K562 (cell line): ENCODE results near the gene CCDC54. TPM values are rescaled to one million over a fixed set of nuclear protein-coding genes. Genes with fewer than 3 reads are reported as not detected.

ENCODE experiments used
- ATAC-seq: fragments of 200-7000 bp; cut with Tn5 transposase; 3 replicates; pipeline ENCODE4 v1.9.1; 2020; ENCODE audit warnings: moderate library complexity
- BruUV-seq: library from RNA; stranded (reverse); fragments of 400-500 nt; replicated peaks from 2 replicates; lab custom pipeline; 2021; lab: Mats Ljungman, UMichigan
- CTCF ChIA-PET: fragments of 300-600 bp; formaldehyde crosslinking; extraction: SDS; loops from one replicate; lab custom pipeline; 2021; ENCODE audit warnings: low intra/inter-chr PET ratio; lab: Yijun Ruan, JAX
- POLR2A ChIA-PET: fragments of 300-600, 350-650 bp; sonication (Branson Sonifier 250); formaldehyde crosslinking; extraction: SDS; loops from one replicate; lab custom pipeline; 2021; ENCODE audit warnings: antibody characterized with exemption, inconsistent platforms; lab: Yijun Ruan, JAX
- DNase-seq, 4 experiments: peaks; one replicate each; pipeline versions ENCODE4 v3.0.0 to v3.0.0-alpha.2; 2011 to 2018; ENCODE audit warnings: low spot score in 3 of 4, mixed read lengths in 3 of 4; ENCODE audit errors: extremely low read depth in 1 of 4
- FAIRE-seq: peaks from 2 replicates; lab custom pipeline; 2011; peaks lifted over from hg19 to GRCh38; lab: Jason Lieb, UNC
- H2AFZ ChIP-seq: 2 replicates; pipeline ENCODE4 v1.6.0; 2011; ENCODE audit warnings: low read depth, low read length, control low read depth, inconsistent platforms
- H3K27ac ChIP-seq: fragments of 200-600 bp; 3 replicates; pipeline ENCODE4 v1.8.0; 2011; ENCODE audit warnings: low read depth, mild to moderate bottlenecking, control low read depth, inconsistent platforms, low read length, moderate library complexity, mixed read lengths; ENCODE audit errors: extremely low read depth
- H3K27me3 ChIP-seq, 2 experiments: fragments of 300-600 bp in 1 of 2; 2 replicates in 1 of 2; 3 replicates in 1 of 2; pipeline versions ENCODE4 v1.6.0 to v1.8.0; 2011; ENCODE audit warnings: inconsistent platforms in 2 of 2, low read length in 2 of 2, mild to moderate bottlenecking in 1 of 2, mixed read lengths in 1 of 2, moderate library complexity in 1 of 2; ENCODE audit not compliant: control insufficient read depth in 2 of 2, insufficient read depth in 2 of 2
- H3K36me3 ChIP-seq: fragments of 300-600 bp; 3 replicates; pipeline ENCODE4 v1.8.0; 2011; ENCODE audit warnings: mild to moderate bottlenecking, low read length, inconsistent platforms; ENCODE audit not compliant: control insufficient read depth, insufficient read depth
- H3K4me1 ChIP-seq, 2 experiments: fragments of 200-600 bp in 1 of 2; replicated peaks in 1 of 2; 2 replicates in 1 of 2; 3 replicates in 1 of 2; pipeline versions ENCODE4 v1.5.1 to v1.8.0; 2011; ENCODE audit warnings: inconsistent platforms in 2 of 2, low read length in 2 of 2, mild to moderate bottlenecking in 1 of 2, mixed read lengths in 1 of 2, moderate library complexity in 1 of 2; ENCODE audit not compliant: control insufficient read depth in 2 of 2, insufficient read depth in 2 of 2
- H3K4me2 ChIP-seq: 2 replicates; pipeline ENCODE4 v1.6.1; 2011; ENCODE audit warnings: low read length, control low read depth, inconsistent platforms, mixed read lengths; ENCODE audit not compliant: insufficient read depth
- H3K4me3 ChIP-seq: fragments of 200-600 bp; sonication (generic), shearing (Covaris generic); 2 replicates; pipeline ENCODE4 v1.5.1; 2016; ENCODE audit warnings: control low read depth, inconsistent platforms
- H3K79me2 ChIP-seq: fragments of 200-600 bp; 3 replicates; pipeline ENCODE4 v1.8.0; 2011; ENCODE audit warnings: low read length, inconsistent platforms; ENCODE audit not compliant: control insufficient read depth, insufficient read depth
- H3K9ac ChIP-seq, 2 experiments: 2 replicates each; pipeline versions ENCODE4 v1.6.0 to v1.6.1; 2011; ENCODE audit warnings: low read depth in 2 of 2, low read length in 2 of 2, control low read depth in 1 of 2, inconsistent platforms in 1 of 2, mild to moderate bottlenecking in 1 of 2, mixed read lengths in 1 of 2; ENCODE audit not compliant: insufficient read depth in 1 of 2
- H3K9me1 ChIP-seq: one replicate; pipeline ENCODE4 v1.6.0; 2011; ENCODE audit warnings: inconsistent platforms, mild to moderate bottlenecking, low read length, moderate library complexity; ENCODE audit not compliant: control insufficient read depth, insufficient read depth
- H3K9me3 ChIP-seq: replicated peaks from 2 replicates; pipeline ENCODE4 v1.5.1; 2011; ENCODE audit warnings: low read depth, low read length, inconsistent platforms; ENCODE audit not compliant: control insufficient read depth, insufficient read depth
- H4K20me1 ChIP-seq: replicated peaks from 2 replicates; pipeline ENCODE4 v1.6.1; 2011; ENCODE audit warnings: low read length, inconsistent platforms, mixed read lengths; ENCODE audit not compliant: control insufficient read depth, insufficient read depth
- CBX8 ChIP-seq: fragments of 200-600 bp; sonication (generic); IDR thresholded peaks from 2 replicates; pipeline ENCODE4 v1.6.1; 2012; ENCODE audit warnings: borderline replicate concordance, mixed run types, low read depth, mild to moderate bottlenecking, moderate library complexity, mixed read lengths, low read length, control low read depth, inconsistent platforms; ENCODE audit not compliant: poor library complexity, severe bottlenecking; ENCODE audit errors: extremely low read depth
- E2F3 ChIP-seq: fragments of 250-450 bp; sonication (Bioruptor Pico); IDR thresholded peaks from 2 replicates; pipeline ENCODE4 v1.4.0; 2020; ENCODE audit warnings: mild to moderate bottlenecking
- KLF1 ChIP-seq: fragments of 450-650 bp; IDR thresholded peaks from 2 replicates; pipeline ENCODE4 v1.6.1; 2016; ENCODE audit warnings: missing genetic modification characterization, missing compliant biosample characterization
- POLR2A ChIP-seq: fragments of 450-650 bp; conservative IDR thresholded peaks from 2 replicates; pipeline ENCODE4 v1.6.1; 2016
- PTBP1 ChIP-seq: fragments of 200-400 bp; formaldehyde crosslinking; IDR thresholded peaks from 2 replicates; pipeline ENCODE4 v1.6.1; 2017; ENCODE audit warnings: low read depth, low read length
- RFX7 ChIP-seq: fragments of 250-450 bp; sonication (Bioruptor Pico); IDR thresholded peaks from 2 replicates; pipeline ENCODE4 v1.5.1; 2021; ENCODE audit warnings: mild to moderate bottlenecking
- TEAD1 ChIP-seq, 2 experiments: fragments of 450-650 bp in 1 of 2; sonication (generic) in 1 of 2; formaldehyde crosslinking; IDR thresholded peaks; 2 replicates each; pipeline versions ENCODE4 v1.4.0 to v1.8.0; 2020 to 2022; ENCODE audit warnings: mild to moderate bottlenecking in 2 of 2, missing genetic modification reagents in 1 of 2
- TRIM25 ChIP-seq: fragments of 450-650 bp; IDR thresholded peaks from 2 replicates; pipeline ENCODE4 v1.7.0; 2016; ENCODE audit warnings: borderline replicate concordance
- YBX1 ChIP-seq: fragments of 450-650 bp; IDR thresholded peaks from 2 replicates; pipeline ENCODE4 v1.7.1; 2016; ENCODE audit warnings: mild to moderate bottlenecking
- ZBTB2 ChIP-seq: fragments of 450-650 bp; IDR thresholded peaks from 2 replicates; pipeline ENCODE4 v1.6.1; 2016; ENCODE audit warnings: antibody characterized with exemption
- ZNF121 ChIP-seq: sonication (generic); formaldehyde crosslinking; conservative IDR thresholded peaks from 2 replicates; pipeline ENCODE4 v1.8.0; 2022; ENCODE audit warnings: missing genetic modification reagents
- ZNF175 ChIP-seq: fragments of 200-800 bp; sonication (Bioruptor generic); IDR thresholded peaks from 2 replicates; pipeline ENCODE4 v1.6.1; 2016; ENCODE audit warnings: low read depth, mild to moderate bottlenecking, missing genetic modification characterization, missing compliant biosample characterization
- ZNF197 ChIP-seq: fragments of 200-800 bp; sonication (Bioruptor generic); IDR thresholded peaks from 2 replicates; pipeline ENCODE4 v1.6.1; 2016; ENCODE audit warnings: low read depth, missing genetic modification characterization, missing compliant biosample characterization
- ZNF217 ChIP-seq: sonication (generic); formaldehyde crosslinking; IDR thresholded peaks from 2 replicates; pipeline ENCODE4 v1.8.0; 2022; ENCODE audit warnings: mild to moderate bottlenecking, missing genetic modification reagents
- ZZZ3 ChIP-seq: fragments of 450-650 bp; IDR thresholded peaks from 2 replicates; pipeline ENCODE4 v1.6.1; 2016; ENCODE audit warnings: antibody characterized with exemption, mild to moderate bottlenecking, moderate library complexity
- WGBS: fragments of 100-300 bp; shearing (Covaris generic); methylation state at CpG from one replicate; pipeline ENCODE4 v1.1.6; 2016; ENCODE audit warnings: low coverage, mixed read lengths; ENCODE audit not compliant: insufficient coverage; ENCODE audit errors: missing lambda C conversion rate; 5-methylcytosine and 5-hydroxymethylcytosine counted together
- in situ Hi-C: fragments of 300-500 bp; cut with MboI; formaldehyde crosslinking; loops from 4 replicates; pipeline ENCODE4 v1.15.0; 2018; ENCODE audit warnings: inconsistent platforms, mixed read lengths
- intact Hi-C: fragments of 100-400 bp; cut with micrococcal nuclease; formaldehyde crosslinking; loops from 2 replicates; pipeline ENCODE4 v1.14.2; 2022
- polyA plus RNA-seq, 8 experiments: library from polyadenylated mRNA; depleted of rRNA in 4 of 8; stranded (reverse) in 5 of 8; unstranded in 3 of 8; fragments of >200 nt; fragmentation: Nextera tagmentation in 2 of 8; fragmentation: Illumina TruSeq in 1 of 8; extraction: Ambion mirVana in 2 of 8; extraction: Trizol in 1 of 8; gene quantifications; 2 replicates each; pipeline versions ENCODE4 v1.2.1 to v1.2.3, GENCODE V29; 2011 to 2014; ENCODE audit warnings: inconsistent platforms in 1 of 8, missing spikeins in 1 of 8
- total RNA-seq, 7 experiments: library from RNA; depleted of rRNA in 6 of 7; stranded (reverse); fragments of >200 nt in 6 of 7; fragmentation: Illumina TruSeq in 2 of 7; extraction: Trizol in 2 of 7; gene quantifications; 2 replicates each; pipeline versions ENCODE4 v1.2.1 to v1.2.3, GENCODE V29; 2011 to 2021; ENCODE audit warnings: low replicate concordance in 1 of 7
- TF ChIP-seq, protein P1 (sequence below): fragments of 250-450 bp; sonication (Bioruptor Pico); IDR thresholded peaks from 2 replicates; pipeline ENCODE4 v1.4.0; 2020; ENCODE audit warnings: mild to moderate bottlenecking, moderate library complexity

CCDC54 gene
- total and polyA plus RNA-seq, 9 of the 15 experiments (the other 6 are each of a cell fraction or from before 2014, with no cell fraction given) = not detected

DNA sequence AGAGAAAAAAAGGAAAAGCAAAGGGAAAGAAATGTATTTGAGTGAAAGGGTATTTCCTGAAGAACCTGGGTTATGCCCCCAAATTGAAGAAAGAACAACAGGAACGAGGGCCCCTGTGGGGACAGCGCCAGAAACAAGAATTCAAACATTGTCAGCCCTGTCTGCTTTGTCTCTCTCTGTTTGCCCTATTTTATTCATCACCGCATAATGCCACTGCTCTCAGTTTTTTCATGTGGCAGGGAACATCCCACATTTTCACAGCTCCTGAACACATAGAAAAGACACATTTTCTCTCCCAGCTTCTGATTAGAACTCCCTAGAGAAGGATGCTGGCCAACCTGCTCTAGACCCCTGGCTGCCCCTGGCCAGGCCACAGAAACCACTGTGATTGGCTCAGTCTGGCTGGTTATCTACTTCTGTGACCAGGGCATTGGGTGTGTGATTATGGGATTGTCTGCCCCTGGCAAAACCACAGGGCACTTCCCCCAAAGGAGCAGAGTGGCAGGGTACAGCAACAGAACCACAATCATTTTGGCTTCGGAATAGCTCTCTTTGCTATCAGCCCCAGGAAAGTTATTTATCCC, 31.3 kb upstream of the CCDC54 start:
- Histone ChIP-seq H4K20me1 (no peaks in the 10 kb centered on the region), H3K36me3 (no peaks in the 10 kb centered on the region)

More for the DNA sequence above, 31.3 kb upstream of the CCDC54 start:
- Histone ChIP-seq H3K4me1 (no peaks in the 10 kb centered on the region), H3K9me3 (no peaks in the 10 kb centered on the region), H3K4me3 (no peak overlapping the region), H3K27me3 (no peaks in the 10 kb centered on the region), H2AFZ (no peak overlapping the region), H3K4me2 (no peak overlapping the region), H3K27ac (no peak overlapping the region), H3K9me1 (no peaks in the 10 kb centered on the region), H3K9ac (no peak overlapping the region), H3K79me2 (no peaks in the 10 kb centered on the region)
- in situ Hi-C loops (no loop called here), intact Hi-C loops (no loop called here)
- no peak for DNase-seq
- no peak for FAIRE-seq
- TF ChIP-seq YBX1 (no peak), E2F3 (CRISPR knock-in tag) (no peak), ZNF197 (CRISPR knock-in tag) (no peak), PTBP1 (no peak), TEAD1 (CRISPR knock-in tag; IDR thresholded peaks at IDR 0.05) (no peak), KLF1 (tag) (no peak), CBX8 (no peak), TRIM25 (no peak), POLR2A (no peak), ZNF175 (CRISPR knock-in tag) (no peak), ZNF217 (no peak), RFX7 (no peak), ZNF121 (CRISPR knock-in tag) (no peak), ZBTB2 (no peak), ZZZ3 (no peak)
- TF ChIP-seq, protein P1, sequence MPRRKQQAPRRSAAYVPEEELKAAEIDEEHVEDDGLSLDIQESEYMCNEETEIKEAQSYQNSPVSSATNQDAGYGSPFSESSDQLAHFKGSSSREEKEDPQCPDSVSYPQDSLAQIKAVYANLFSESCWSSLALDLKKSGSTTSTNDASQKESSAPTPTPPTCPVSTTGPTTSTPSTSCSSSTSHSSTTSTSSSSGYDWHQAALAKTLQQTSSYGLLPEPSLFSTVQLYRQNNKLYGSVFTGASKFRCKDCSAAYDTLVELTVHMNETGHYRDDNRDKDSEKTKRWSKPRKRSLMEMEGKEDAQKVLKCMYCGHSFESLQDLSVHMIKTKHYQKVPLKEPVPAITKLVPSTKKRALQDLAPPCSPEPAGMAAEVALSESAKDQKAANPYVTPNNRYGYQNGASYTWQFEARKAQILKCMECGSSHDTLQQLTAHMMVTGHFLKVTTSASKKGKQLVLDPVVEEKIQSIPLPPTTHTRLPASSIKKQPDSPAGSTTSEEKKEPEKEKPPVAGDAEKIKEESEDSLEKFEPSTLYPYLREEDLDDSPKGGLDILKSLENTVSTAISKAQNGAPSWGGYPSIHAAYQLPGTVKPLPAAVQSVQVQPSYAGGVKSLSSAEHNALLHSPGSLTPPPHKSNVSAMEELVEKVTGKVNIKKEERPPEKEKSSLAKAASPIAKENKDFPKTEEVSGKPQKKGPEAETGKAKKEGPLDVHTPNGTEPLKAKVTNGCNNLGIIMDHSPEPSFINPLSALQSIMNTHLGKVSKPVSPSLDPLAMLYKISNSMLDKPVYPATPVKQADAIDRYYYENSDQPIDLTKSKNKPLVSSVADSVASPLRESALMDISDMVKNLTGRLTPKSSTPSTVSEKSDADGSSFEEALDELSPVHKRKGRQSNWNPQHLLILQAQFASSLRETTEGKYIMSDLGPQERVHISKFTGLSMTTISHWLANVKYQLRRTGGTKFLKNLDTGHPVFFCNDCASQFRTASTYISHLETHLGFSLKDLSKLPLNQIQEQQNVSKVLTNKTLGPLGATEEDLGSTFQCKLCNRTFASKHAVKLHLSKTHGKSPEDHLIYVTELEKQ (CRISPR knock-in tag) = no peak
- POLR2A ChIA-PET = no interaction called here
- CTCF ChIA-PET = no interaction called here
- 17% methylated on average over 4 of the region's 4 CpGs for WGBS
- ATAC-seq = no peak
- no TSS peak for BruUV-seq
